HCT116 (cell line): ENCODE measurements around the gene CRMP1. TPM values are rescaled to one million over a fixed set of nuclear protein-coding genes. Genes with fewer than 3 reads are reported as not detected.

Source experiments
- ATAC-seq: fragments of 200-7000 bp; cut with Tn5 transposase; 2 replicates; pipeline ENCODE4 v1.9.1; 2020; ENCODE audit warnings: mild to moderate bottlenecking, moderate library complexity
- BruUV-seq: library from RNA; stranded (reverse); fragments of 400-500 nt; replicated peaks from 2 replicates; lab custom pipeline; 2021; lab: Mats Ljungman, UMichigan
- CTCF ChIA-PET: fragments of 300-600 bp; sonication (Branson Sonifier 250); formaldehyde crosslinking; loops from one replicate; lab custom pipeline; 2021; ENCODE audit warnings: antibody characterized with exemption; lab: Charles Lee
- POLR2A ChIA-PET: fragments of 300-600, 350-600 bp; sonication (Branson Sonifier 250); formaldehyde crosslinking; loops from one replicate; lab custom pipeline; 2021; ENCODE audit warnings: antibody characterized with exemption; lab: Charles Lee
- RAD21 ChIA-PET, 2 experiments: fragments of 300-600 bp; sonication (Branson Sonifier 250); formaldehyde crosslinking; loops; one replicate each; lab custom pipeline; 2023; ENCODE audit warnings: low total read pairs in 2 of 2; ENCODE audit not compliant: uncharacterized antibody in 2 of 2, unreplicated experiment in 2 of 2, low non-redundant PET in 1 of 2; lab: Charles Lee
- DNase-seq: peaks from one replicate; pipeline ENCODE4 v3.0.0-alpha.2; 2010; ENCODE audit warnings: low read depth, low spot score
- H2AFZ ChIP-seq: fragments of 200-600 bp; shearing (Covaris generic), sonication (generic); 2 replicates; pipeline ENCODE4 v1.6.1; 2017; ENCODE audit warnings: low read depth, mixed run types, mixed read lengths, antibody characterized with exemption, low read length; ENCODE audit not compliant: poor library complexity, severe bottlenecking
- H3K27ac ChIP-seq: 2 replicates; pipeline ENCODE4 v1.5.1; 2012; ENCODE audit warnings: low read depth, low read length
- H3K27me3 ChIP-seq: fragments of 200-600 bp; sonication (generic); 2 replicates; pipeline ENCODE4 v1.6.1; 2016; ENCODE audit warnings: mixed run types, low read length, mixed read lengths; ENCODE audit not compliant: insufficient read depth
- H3K36me3 ChIP-seq, 2 experiments: fragments of 200-500 bp in 1 of 2; fragments of 200-600 bp in 1 of 2; sonication (Bioruptor generic) in 1 of 2; sonication (generic) in 1 of 2; 2 replicates each; pipeline versions ENCODE4 v1.5.1 to v1.6.1; 2014 to 2016; ENCODE audit warnings: low read length in 2 of 2, inconsistent platforms in 1 of 2, mixed read lengths in 1 of 2, mixed run types in 1 of 2; ENCODE audit not compliant: insufficient read depth in 2 of 2, control insufficient read depth in 1 of 2
- H3K4me1 ChIP-seq, 2 experiments: fragments of 200-600 bp in 1 of 2; sonication (generic) in 1 of 2; 2 replicates each; pipeline versions ENCODE4 v1.5.1 to v1.6.1; 2012 to 2017; ENCODE audit warnings: low read length in 2 of 2, inconsistent platforms in 1 of 2, mild to moderate bottlenecking in 1 of 2, mixed read lengths in 1 of 2, mixed run types in 1 of 2, moderate library complexity in 1 of 2; ENCODE audit not compliant: insufficient read depth in 2 of 2, control insufficient read depth in 1 of 2
- H3K4me2 ChIP-seq: fragments of 200-600 bp; sonication (generic); 2 replicates; pipeline ENCODE4 v1.6.1; 2017; ENCODE audit warnings: mixed run types, low read length, mixed read lengths
- H3K4me3 ChIP-seq, 2 experiments: fragments of 200-600 bp in 1 of 2; sonication (generic) in 1 of 2; replicated peaks in 1 of 2; 2 replicates each; pipeline ENCODE4 v1.5.1; 2011 to 2016; ENCODE audit warnings: low read length in 2 of 2, control low read depth in 1 of 2, low read depth in 1 of 2, mild to moderate bottlenecking in 1 of 2, mixed read lengths in 1 of 2, mixed run types in 1 of 2
- H3K79me2 ChIP-seq: fragments of 200-600 bp; sonication (generic); 2 replicates; pipeline ENCODE4 v1.6.1; 2017; ENCODE audit warnings: mild to moderate bottlenecking, mixed run types, low read length, moderate library complexity, mixed read lengths; ENCODE audit not compliant: insufficient read depth
- H3K9ac ChIP-seq: fragments of 200-600 bp; sonication (generic); 2 replicates; pipeline ENCODE4 v1.6.1; 2016; ENCODE audit warnings: low read length, mixed read lengths
- H3K9me2 ChIP-seq: fragments of 200-600 bp; sonication (generic), shearing (Covaris generic); 2 replicates; pipeline ENCODE4 v1.6.1; 2017; ENCODE audit warnings: mixed run types, mild to moderate bottlenecking, moderate library complexity; ENCODE audit not compliant: insufficient read depth
- H3K9me3 ChIP-seq, 2 experiments: fragments of 200-500 bp in 1 of 2; fragments of 200-600 bp in 1 of 2; sonication (Bioruptor generic) in 1 of 2; sonication (generic) in 1 of 2; 2 replicates each; pipeline ENCODE4 v1.6.1; 2014 to 2017; ENCODE audit warnings: low read length in 2 of 2, mixed read lengths in 2 of 2, inconsistent platforms in 1 of 2, low read depth in 1 of 2, mild to moderate bottlenecking in 1 of 2, mixed run types in 1 of 2, moderate library complexity in 1 of 2; ENCODE audit not compliant: control insufficient read depth in 1 of 2, insufficient read depth in 1 of 2
- H4K20me1 ChIP-seq: fragments of 200-600 bp; sonication (generic), shearing (Covaris generic); 2 replicates; pipeline ENCODE4 v1.6.1; 2017; ENCODE audit warnings: mixed run types, mild to moderate bottlenecking, moderate library complexity; ENCODE audit not compliant: insufficient read depth
- ATF3 ChIP-seq: IDR thresholded peaks from 2 replicates; pipeline ENCODE4 v1.6.1; 2012
- CBX3 ChIP-seq: IDR thresholded peaks from 2 replicates; pipeline ENCODE4 v1.6.1; 2012; ENCODE audit warnings: low read depth
- CEBPB ChIP-seq: IDR thresholded peaks from 2 replicates; pipeline ENCODE4 v1.6.1; 2012; ENCODE audit warnings: low read depth
- CTCF ChIP-seq, 3 experiments: fragments of 200-600 bp in 1 of 3; sonication (generic) in 1 of 3; IDR thresholded peaks in 2 of 3; conservative IDR thresholded peaks in 1 of 3; 2 replicates each; pipeline ENCODE4 v1.5.1; 2012 to 2017; ENCODE audit warnings: low read depth in 2 of 3, low read length in 2 of 3, antibody characterized with exemption in 1 of 3, borderline replicate concordance in 1 of 3, control low read depth in 1 of 3, mild to moderate bottlenecking in 1 of 3, mixed read lengths in 1 of 3, mixed run types in 1 of 3, moderate library complexity in 1 of 3; ENCODE audit not compliant: insufficient read depth in 1 of 3
- EGR1 ChIP-seq: IDR thresholded peaks from 2 replicates; pipeline ENCODE4 v1.6.1; 2012; ENCODE audit warnings: low read depth
- ELF1 ChIP-seq: IDR thresholded peaks from 2 replicates; pipeline ENCODE4 v1.6.1; 2012; ENCODE audit warnings: low read depth, borderline replicate concordance
- EZH2 ChIP-seq: fragments of 200-600 bp; sonication (generic); IDR thresholded peaks from 2 replicates; pipeline ENCODE4 v1.6.1; 2017; ENCODE audit warnings: antibody characterized with exemption, mixed run types
- EZH2phosphoT487 ChIP-seq: fragments of 200-600 bp; IDR thresholded peaks from 2 replicates; pipeline ENCODE4 v1.6.1; 2018; ENCODE audit warnings: antibody characterized with exemption, borderline replicate concordance
- FOSL1 ChIP-seq: IDR thresholded peaks from 2 replicates; pipeline ENCODE4 v1.6.1; 2012; ENCODE audit warnings: low read depth
- POLR2A ChIP-seq: IDR thresholded peaks from 2 replicates; pipeline ENCODE4 v1.7.0; 2011; ENCODE audit warnings: borderline replicate concordance; ENCODE audit not compliant: insufficient read depth, insufficient read length; ENCODE audit errors: extremely low read depth
- POLR2AphosphoS5 ChIP-seq: IDR thresholded peaks from 2 replicates; pipeline ENCODE4 v1.6.1; 2011; ENCODE audit warnings: mild to moderate bottlenecking, low read depth, low read length, moderate library complexity
- RAD21 ChIP-seq: IDR thresholded peaks from 2 replicates; pipeline ENCODE4 v1.6.1; 2012; ENCODE audit warnings: low read depth, mild to moderate bottlenecking
- REST ChIP-seq: IDR thresholded peaks from 2 replicates; pipeline ENCODE4 v1.6.1; 2012; ENCODE audit warnings: low read depth
- SIN3A ChIP-seq: IDR thresholded peaks from 2 replicates; pipeline ENCODE4 v1.6.1; 2012; ENCODE audit warnings: low read depth
- SP1 ChIP-seq: IDR thresholded peaks from 2 replicates; pipeline ENCODE4 v1.6.1; 2012; ENCODE audit warnings: low read depth
- YY1 ChIP-seq: IDR thresholded peaks from 2 replicates; pipeline ENCODE4 v1.6.1; 2011; ENCODE audit warnings: low read length, low read depth, moderate library complexity, mild to moderate bottlenecking; ENCODE audit not compliant: insufficient replicate concordance; ENCODE audit errors: extremely low read depth
- ZBTB33 ChIP-seq: IDR thresholded peaks from 2 replicates; pipeline ENCODE4 v1.6.1; 2011; ENCODE audit warnings: mild to moderate bottlenecking, low read length, moderate library complexity; ENCODE audit not compliant: insufficient replicate concordance; ENCODE audit errors: extremely low read depth
- ZFX ChIP-seq: fragments of 450-650 bp; IDR thresholded peaks from 2 replicates; pipeline ENCODE4 v1.6.1; 2017
- ZNF274 ChIP-seq: fragments of 200-500 bp; sonication (Bioruptor generic); IDR thresholded peaks from 2 replicates; pipeline ENCODE4 v1.6.1; 2014; ENCODE audit warnings: mild to moderate bottlenecking, low read depth, low read length, inconsistent platforms
- intact Hi-C: fragments of 100-400 bp; cut with micrococcal nuclease; formaldehyde crosslinking; loops from 2 replicates; pipeline ENCODE4 v1.10.0; 2022
- total RNA-seq: library from RNA; stranded (reverse); gene quantifications from one replicate; pipeline ENCODE4 v1.2.1, GENCODE V29; 2021; ENCODE audit not compliant: unreplicated experiment

The CRMP1 gene
- total RNA-seq, 1 experiment from 2014 or later = not detected

- H3K4me1 ChIP-seq = peaks cover 1 to 2% of the 10 kb centered on the region in 2 experiments; a peak in 3 of 4 replicates
- DNase-seq (no peak), ATAC-seq (no peak)
- no peaks in the 10 kb centered on the region for H4K20me1 ChIP-seq
- no peaks in the 10 kb centered on the region for H3K9me2 ChIP-seq
- no peak overlapping the region for H3K9ac ChIP-seq
- H3K27me3 ChIP-seq = peaks cover 49% of the 10 kb centered on the region
- ChIA-PET POLR2A (no interaction called here), CTCF (no interaction called here), RAD21 (no interaction called here)
- H3K9me3 ChIP-seq = no peaks in the 10 kb centered on the region
- no peak overlapping the region for H2AFZ ChIP-seq
- BruUV-seq = no TSS peak
- no peaks in the 10 kb centered on the region for H3K36me3 ChIP-seq
- H3K79me2 ChIP-seq = no peaks in the 10 kb centered on the region
- no peak for TF ChIP-seq POLR2AphosphoS5
- no peak for TF ChIP-seq ATF3
- TF ChIP-seq ELF1 = no peak
- TF ChIP-seq CTCF (IDR thresholded peaks at IDR 0.05 in 2 of 3, conservative IDR thresholded peaks at IDR 0.05 in 1 of 3; ENCODE audit: borderline replicate concordance in 1 of 3, insufficient read depth in 1 of 3, low read depth in 2 of 3, low read length in 2 of 3) = no peak
- no peak for TF ChIP-seq YY1
- TF ChIP-seq POLR2A = no peak
- no peak for TF ChIP-seq SIN3A
- no peak for TF ChIP-seq ZFX
- no peak for TF ChIP-seq ZBTB33
- no peak for TF ChIP-seq REST
- no peak for TF ChIP-seq CEBPB
- TF ChIP-seq RAD21 = no peak
- TF ChIP-seq EZH2phosphoT487 = no peak
- no peak for TF ChIP-seq SP1
- TF ChIP-seq ZNF274 = no peak
- TF ChIP-seq EGR1 = no peak
- TF ChIP-seq FOSL1 = no peak
- no peak for TF ChIP-seq CBX3
- TF ChIP-seq EZH2 = no peak
- intact Hi-C loops = no loop called here
- H3K4me3 ChIP-seq = no peak overlapping the region
- H3K27ac ChIP-seq = no peak overlapping the region
- H3K4me2 ChIP-seq = no peak overlapping the region
Observed at GRCh38 chr4:5858020-5858769, 34.7 kb downstream of the CRMP1 start.
